ENCODE measurements around the gene FIG4. TPM values are rescaled to one million over a fixed set of nuclear protein-coding genes. Genes with fewer than 3 reads are reported as not detected.

The FIG4 gene
- total RNA-seq, 4 donors from 2014 or later = 7.9 to 17.5 (median 11.7) TPM

GRCh38 chr6:109660526-109661320, 30.4 kb upstream of the FIG4 start:
- H3K4me3 ChIP-seq = no peak overlapping the region
- no peak overlapping the region for H3K27ac ChIP-seq
- H3K36me3 ChIP-seq = peaks cover 3% of the 10 kb centered on the region
- no peaks in the 10 kb centered on the region for H3K27me3 ChIP-seq
- no peak for DNase-seq (ENCODE audit: low spot score in 2 of 2)
- peaks cover 3% of the 10 kb centered on the region for H3K4me1 ChIP-seq
- no peak for TF ChIP-seq POLR2AphosphoS5 (IDR thresholded peaks at IDR 0.05)
- TF ChIP-seq EP300 (IDR thresholded peaks at IDR 0.05) = no peak
- no peak for TF ChIP-seq CTCF (IDR thresholded peaks at IDR 0.05)
- TF ChIP-seq POLR2A (IDR thresholded peaks at IDR 0.05) = no peak
- 39% methylated on average over 1 of the region's 1 CpG for WGBS
- H3K9me3 ChIP-seq = no peaks in the 10 kb centered on the region

- no peak overlapping the region for H3K4me3 ChIP-seq
- no peaks in the 10 kb centered on the region for H3K27me3 ChIP-seq
- TF ChIP-seq POLR2AphosphoS5 (IDR thresholded peaks at IDR 0.05) (no peak), CTCF (IDR thresholded peaks at IDR 0.05) (no peak), EP300 (IDR thresholded peaks at IDR 0.05) (no peak), POLR2A (IDR thresholded peaks at IDR 0.05) (no peak)
- no peak for DNase-seq (ENCODE audit: low spot score in 2 of 2)
- H3K27ac ChIP-seq = no peak overlapping the region
- WGBS = 95% methylated on average over 2 of the region's 2 CpGs
- peaks cover 8% of the 10 kb centered on the region for H3K4me1 ChIP-seq
- peaks cover 3% of the 10 kb centered on the region for H3K36me3 ChIP-seq
- H3K9me3 ChIP-seq = no peaks in the 10 kb centered on the region
These were observed 28.9 kb upstream of the FIG4 start for GRCh38 chr6:109662192-109662591.

DNA sequence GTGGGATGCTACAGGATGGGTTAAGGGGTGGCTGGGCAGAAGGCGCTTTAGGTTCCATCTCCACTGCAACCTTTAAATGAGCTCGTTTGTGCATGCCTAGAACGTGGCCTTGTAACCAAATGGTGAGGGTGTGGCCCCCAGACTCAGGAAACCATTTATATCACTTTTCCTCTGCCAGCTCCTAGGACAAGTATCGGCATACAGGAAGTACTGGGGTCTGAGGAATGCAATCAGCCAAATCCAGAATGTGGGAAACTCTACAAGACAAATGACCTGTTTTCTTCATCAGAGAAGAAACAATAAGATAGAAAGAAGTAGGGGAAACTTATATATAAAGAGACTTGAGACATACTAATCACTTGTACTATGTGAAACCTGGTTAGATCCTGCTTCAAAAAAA, 21.3 kb upstream of the FIG4 start:
- Histone ChIP-seq H3K36me3 (no peaks in the 10 kb centered on the region), H3K9me3 (no peaks in the 10 kb centered on the region), H3K4me1 (peaks cover 8% of the 10 kb centered on the region), H3K27ac (no peak overlapping the region), H3K27me3 (no peaks in the 10 kb centered on the region), H3K4me3 (no peak overlapping the region)
- WGBS = 86% methylated on average over 4 of the region's 4 CpGs
- TF ChIP-seq POLR2AphosphoS5 (IDR thresholded peaks at IDR 0.05) (no peak), EP300 (IDR thresholded peaks at IDR 0.05) (no peak), POLR2A (IDR thresholded peaks at IDR 0.05) (no peak), CTCF (IDR thresholded peaks at IDR 0.05) (no peak)
- DNase-seq (ENCODE audit: low spot score in 2 of 2) = no peak

- H3K9me3 ChIP-seq = no peaks in the 10 kb centered on the region
- no peak overlapping the region for H3K4me3 ChIP-seq
- no peaks in the 10 kb centered on the region for H3K27me3 ChIP-seq
- 71% methylated on average over 2 of the region's 2 CpGs for WGBS
- no peak for DNase-seq (ENCODE audit: low spot score in 2 of 2)
- no peaks in the 10 kb centered on the region for H3K4me1 ChIP-seq
- TF ChIP-seq EP300 (IDR thresholded peaks at IDR 0.05) (no peak), CTCF (IDR thresholded peaks at IDR 0.05) (no peak), POLR2AphosphoS5 (IDR thresholded peaks at IDR 0.05) (no peak)
- no peaks in the 10 kb centered on the region for H3K36me3 ChIP-seq
- H3K27ac ChIP-seq = no peak overlapping the region
These were observed 19.4 kb upstream of the FIG4 start for GRCh38 chr6:109671733-109672132.

DNA sequence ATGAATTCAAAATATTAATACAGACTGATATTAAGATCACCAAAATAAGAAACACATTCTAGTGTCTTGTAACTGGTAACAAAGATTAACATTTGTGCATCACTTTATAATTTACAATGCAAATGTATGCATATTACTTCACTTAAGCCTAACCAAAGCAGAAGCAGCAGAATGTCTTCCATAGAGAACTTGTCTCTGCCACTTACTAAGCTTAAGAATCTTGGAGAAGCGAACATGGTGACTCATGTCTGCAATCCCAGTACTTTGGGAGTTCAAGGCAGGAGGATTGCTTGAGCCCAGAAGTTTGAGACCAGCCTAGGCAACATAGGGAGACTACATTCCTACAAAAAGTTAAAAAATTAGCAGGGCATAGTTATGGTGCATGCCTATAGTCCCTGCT, 18.9 kb upstream of the FIG4 start:
- no peaks in the 10 kb centered on the region for H3K36me3 ChIP-seq
- H3K9me3 ChIP-seq = no peaks in the 10 kb centered on the region
- no peaks in the 10 kb centered on the region for H3K4me1 ChIP-seq
- H3K4me3 ChIP-seq = no peak overlapping the region
- 87% methylated on average over 1 of the region's 1 CpG for WGBS
- H3K27ac ChIP-seq = no peak overlapping the region
- no peak for DNase-seq (ENCODE audit: low spot score in 2 of 2)
- no peaks in the 10 kb centered on the region for H3K27me3 ChIP-seq
- TF ChIP-seq EP300 (IDR thresholded peaks at IDR 0.05) (no peak), POLR2AphosphoS5 (IDR thresholded peaks at IDR 0.05) (no peak), POLR2A (IDR thresholded peaks at IDR 0.05) (no peak), CTCF (IDR thresholded peaks at IDR 0.05) (no peak)
